A549 (cell line): ENCODE results near the gene SRGAP1. TPM values are rescaled to one million over a fixed set of nuclear protein-coding genes. Genes with fewer than 3 reads are reported as not detected.

ENCODE experiments used
- BCL3 ChIP-seq: fragments of >200 bp; sonication (Bioruptor Twin); formaldehyde crosslinking; IDR thresholded peaks from 3 replicates; pipeline ENCODE4 v1.6.1; 2016
- BHLHE40 ChIP-seq: IDR thresholded peaks from 2 replicates; pipeline ENCODE4 v1.6.1; 2012; ENCODE audit warnings: low read depth, low read length, inconsistent platforms
- CBX2 ChIP-seq: fragments of 200-600 bp; sonication (generic); IDR thresholded peaks from 2 replicates; pipeline ENCODE4 v1.6.1; 2016; ENCODE audit warnings: low read depth, mild to moderate bottlenecking, borderline replicate concordance
- CEBPB ChIP-seq, 2 experiments: fragments of >200 bp in 1 of 2; sonication (Bioruptor Twin) in 1 of 2; formaldehyde crosslinking in 1 of 2; IDR thresholded peaks; 2 replicates each; pipeline ENCODE4 v1.6.1; 2012 to 2016
- CHD4 ChIP-seq: fragments of 200-600 bp; sonication (generic); IDR thresholded peaks from 2 replicates; pipeline ENCODE4 v1.6.1; 2016; ENCODE audit warnings: antibody characterized with exemption, mild to moderate bottlenecking, borderline replicate concordance
- EP300 ChIP-seq, 2 experiments: fragments of >200 bp; sonication (Bioruptor Twin); formaldehyde crosslinking; IDR thresholded peaks; 2 replicates in 1 of 2; 3 replicates in 1 of 2; pipeline ENCODE4 v1.6.1; 2016 to 2017
- ESRRA ChIP-seq: fragments of 150-350 bp; IDR thresholded peaks from 2 replicates; pipeline ENCODE4 v1.6.1; 2014; ENCODE audit warnings: mild to moderate bottlenecking, low read length, borderline replicate concordance
- FOSL2 ChIP-seq, 2 experiments: fragments of 450-650 bp in 1 of 2; fragments of >200 bp in 1 of 2; sonication (Bioruptor Twin) in 1 of 2; formaldehyde crosslinking; IDR thresholded peaks; 2 replicates each; pipeline versions ENCODE4 v1.5.0 to v1.6.1; 2016 to 2020; ENCODE audit warnings: mild to moderate bottlenecking in 1 of 2, moderate library complexity in 1 of 2
- FOXS1 ChIP-seq: fragments of 250-450 bp; sonication (Bioruptor Pico); IDR thresholded peaks from 2 replicates; pipeline ENCODE4 v1.5.0; 2020; ENCODE audit warnings: mild to moderate bottlenecking, moderate library complexity
- GATA3 ChIP-seq: IDR thresholded peaks from 2 replicates; pipeline ENCODE4 v1.6.1; 2012; ENCODE audit warnings: borderline replicate concordance
- HDAC2 ChIP-seq: fragments of 200-600 bp; sonication (generic); IDR thresholded peaks from 2 replicates; pipeline ENCODE4 v1.6.1; 2016
- HEYL ChIP-seq: fragments of 250-450 bp; sonication (Bioruptor Pico); IDR thresholded peaks from 2 replicates; pipeline ENCODE4 v1.8.0; 2021; ENCODE audit warnings: mild to moderate bottlenecking, moderate library complexity
- HOXA7 ChIP-seq: fragments of 250-450 bp; sonication (Bioruptor Pico); IDR thresholded peaks from 2 replicates; pipeline ENCODE4 v1.5.0; 2020; ENCODE audit warnings: mild to moderate bottlenecking, moderate library complexity
- HOXB13 ChIP-seq: fragments of 250-450 bp; sonication (Bioruptor Pico); IDR thresholded peaks from 2 replicates; pipeline ENCODE4 v1.5.0; 2020; ENCODE audit warnings: low read depth, mild to moderate bottlenecking, moderate library complexity
- JUN ChIP-seq, 2 experiments: fragments of >200 bp; sonication (Bioruptor Twin); formaldehyde crosslinking; IDR thresholded peaks; 2 replicates in 1 of 2; 3 replicates in 1 of 2; pipeline ENCODE4 v1.6.1; 2016 to 2017
- KDM1A ChIP-seq: fragments of 200-600 bp; sonication (generic); IDR thresholded peaks from 2 replicates; pipeline ENCODE4 v1.6.1; 2016; ENCODE audit warnings: low read depth, mild to moderate bottlenecking
- KDM5A ChIP-seq: fragments of 200-600 bp; sonication (generic); IDR thresholded peaks from 2 replicates; pipeline ENCODE4 v1.6.1; 2016; ENCODE audit warnings: antibody characterized with exemption, mild to moderate bottlenecking
- MAFK ChIP-seq: fragments of 450-650 bp; IDR thresholded peaks from 2 replicates; pipeline ENCODE4 v1.6.1; 2014; ENCODE audit not compliant: partially characterized antibody
- MYC ChIP-seq: IDR thresholded peaks from 2 replicates; pipeline ENCODE4 v1.6.1; 2012; ENCODE audit warnings: mild to moderate bottlenecking, inconsistent platforms, low read length, improper control_type of control experiment, borderline replicate concordance
- NPAS2 ChIP-seq: fragments of 250-450 bp; sonication (Bioruptor Pico); IDR thresholded peaks from 2 replicates; pipeline ENCODE4 v1.8.0; 2022; ENCODE audit warnings: mild to moderate bottlenecking, moderate library complexity, borderline replicate concordance
- NR3C1 ChIP-seq: fragments of >200 bp; sonication (Bioruptor Twin); formaldehyde crosslinking; IDR thresholded peaks from 3 replicates; pipeline ENCODE4 v1.6.1; 2017
- RAD21 ChIP-seq, 2 experiments: fragments of >200 bp in 1 of 2; sonication (Bioruptor Twin) in 1 of 2; formaldehyde crosslinking in 1 of 2; IDR thresholded peaks in 1 of 2; conservative IDR thresholded peaks in 1 of 2; 2 replicates in 1 of 2; 3 replicates in 1 of 2; pipeline ENCODE4 v1.6.1; 2012 to 2018; ENCODE audit warnings: inconsistent platforms in 1 of 2
- RCOR1 ChIP-seq: fragments of 150-350 bp; IDR thresholded peaks from 2 replicates; pipeline ENCODE4 v1.6.1; 2014; ENCODE audit warnings: antibody characterized with exemption, low read length, low read depth
- RNF2 ChIP-seq: fragments of 200-600 bp; sonication (generic); IDR thresholded peaks from 2 replicates; pipeline ENCODE4 v1.6.1; 2016; ENCODE audit warnings: low read depth, mild to moderate bottlenecking, antibody characterized with exemption, moderate library complexity, borderline replicate concordance
- SREBF2 ChIP-seq: fragments of 450-650 bp; IDR thresholded peaks from 2 replicates; pipeline ENCODE4 v1.6.1; 2014; ENCODE audit warnings: mild to moderate bottlenecking, moderate library complexity
- TFCP2L1 ChIP-seq: fragments of 250-450 bp; sonication (Bioruptor Pico); IDR thresholded peaks from 2 replicates; pipeline ENCODE4 v1.5.0; 2021; ENCODE audit warnings: mild to moderate bottlenecking
- TP53 ChIP-seq: fragments of 250-450 bp; sonication (Bioruptor Pico); IDR thresholded peaks from 2 replicates; pipeline ENCODE4 v1.5.0; 2021; ENCODE audit warnings: mild to moderate bottlenecking, moderate library complexity
- polyA plus RNA-seq, 4 experiments: library from polyadenylated mRNA; depleted of rRNA in 3 of 4; stranded (reverse); fragments of >200 nt; fragmentation: RNase III in 1 of 4; extraction: RNeasy Plus Mini Kit Qiagen cat#74134 plus additional on column Dnase treatment in 1 of 4; gene quantifications; 2 replicates in 3 of 4; 3 replicates in 1 of 4; pipeline ENCODE4 v1.2.3, GENCODE V29; 2011 to 2017
- TF ChIP-seq, protein P1 (sequence below): fragments of 250-450 bp; sonication (Bioruptor Pico); IDR thresholded peaks from 2 replicates; pipeline ENCODE4 v1.5.0; 2021; ENCODE audit warnings: mild to moderate bottlenecking, moderate library complexity, borderline replicate concordance
- TF ChIP-seq, protein P2 (sequence below): fragments of 200-600 bp; sonication (generic); IDR thresholded peaks from 2 replicates; pipeline ENCODE4 v1.6.1; 2016; ENCODE audit warnings: antibody characterized with exemption, mild to moderate bottlenecking, moderate library complexity
- TF ChIP-seq, protein P3 (sequence below): IDR thresholded peaks from 2 replicates; pipeline ENCODE4 v1.6.1; 2012
- TF ChIP-seq, protein P4 (sequence below): IDR thresholded peaks from 2 replicates; pipeline ENCODE4 v1.6.1; 2012; ENCODE audit warnings: low read depth, borderline replicate concordance

SRGAP1 gene
- polyA plus RNA-seq, 2 of the 4 experiments (the other 2 are of a cell fraction) = 7.9 to 22.9 TPM

GRCh38 chr12:63900922-63901793 is 56.7 kb downstream of the SRGAP1 start (continued):
- TF ChIP-seq CEBPB (IDR thresholded peaks at IDR 0.05) = no peak
- TF ChIP-seq JUN (IDR thresholded peaks at IDR 0.05) = peak; percentile 27 to 42; a peak in 2 of 5 replicates
- no peak for TF ChIP-seq RCOR1
- TF ChIP-seq HEYL (CRISPR knock-in tag) = no peak
- no peak for TF ChIP-seq TFCP2L1 (CRISPR knock-in tag)
- TF ChIP-seq, protein P1, sequence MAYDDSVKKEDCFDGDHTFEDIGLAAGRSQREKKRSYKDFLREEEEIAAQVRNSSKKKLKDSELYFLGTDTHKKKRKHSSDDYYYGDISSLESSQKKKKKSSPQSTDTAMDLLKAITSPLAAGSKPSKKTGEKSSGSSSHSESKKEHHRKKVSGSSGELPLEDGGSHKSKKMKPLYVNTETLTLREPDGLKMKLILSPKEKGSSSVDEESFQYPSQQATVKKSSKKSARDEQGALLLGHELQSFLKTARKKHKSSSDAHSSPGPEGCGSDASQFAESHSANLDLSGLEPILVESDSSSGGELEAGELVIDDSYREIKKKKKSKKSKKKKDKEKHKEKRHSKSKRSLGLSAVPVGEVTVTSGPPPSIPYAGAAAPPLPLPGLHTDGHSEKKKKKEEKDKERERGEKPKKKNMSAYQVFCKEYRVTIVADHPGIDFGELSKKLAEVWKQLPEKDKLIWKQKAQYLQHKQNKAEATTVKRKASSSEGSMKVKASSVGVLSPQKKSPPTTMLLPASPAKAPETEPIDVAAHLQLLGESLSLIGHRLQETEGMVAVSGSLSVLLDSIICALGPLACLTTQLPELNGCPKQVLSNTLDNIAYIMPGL (CRISPR knock-in tag) = no peak
- peak in 1 of 2 experiments; percentile 31; a peak in 1 of 5 replicates for TF ChIP-seq EP300 (IDR thresholded peaks at IDR 0.05)
- TF ChIP-seq BHLHE40 = no peak
- no peak for TF ChIP-seq HDAC2
- TF ChIP-seq MAFK = no peak
- TF ChIP-seq HOXB13 (CRISPR knock-in tag) = no peak
- no peak for TF ChIP-seq ESRRA
- TF ChIP-seq HOXA7 = no peak
- TF ChIP-seq FOXS1 = no peak
- no peak for TF ChIP-seq KDM5A
- no peak for TF ChIP-seq TP53
- no peak for TF ChIP-seq SREBF2
- no peak; a peak in 1 of 5 replicates for TF ChIP-seq RAD21 (conservative IDR thresholded peaks at IDR 0.05 in 1 of 2, IDR thresholded peaks at IDR 0.05 in 1 of 2)
- TF ChIP-seq NPAS2 = no peak
- TF ChIP-seq, protein P2, sequence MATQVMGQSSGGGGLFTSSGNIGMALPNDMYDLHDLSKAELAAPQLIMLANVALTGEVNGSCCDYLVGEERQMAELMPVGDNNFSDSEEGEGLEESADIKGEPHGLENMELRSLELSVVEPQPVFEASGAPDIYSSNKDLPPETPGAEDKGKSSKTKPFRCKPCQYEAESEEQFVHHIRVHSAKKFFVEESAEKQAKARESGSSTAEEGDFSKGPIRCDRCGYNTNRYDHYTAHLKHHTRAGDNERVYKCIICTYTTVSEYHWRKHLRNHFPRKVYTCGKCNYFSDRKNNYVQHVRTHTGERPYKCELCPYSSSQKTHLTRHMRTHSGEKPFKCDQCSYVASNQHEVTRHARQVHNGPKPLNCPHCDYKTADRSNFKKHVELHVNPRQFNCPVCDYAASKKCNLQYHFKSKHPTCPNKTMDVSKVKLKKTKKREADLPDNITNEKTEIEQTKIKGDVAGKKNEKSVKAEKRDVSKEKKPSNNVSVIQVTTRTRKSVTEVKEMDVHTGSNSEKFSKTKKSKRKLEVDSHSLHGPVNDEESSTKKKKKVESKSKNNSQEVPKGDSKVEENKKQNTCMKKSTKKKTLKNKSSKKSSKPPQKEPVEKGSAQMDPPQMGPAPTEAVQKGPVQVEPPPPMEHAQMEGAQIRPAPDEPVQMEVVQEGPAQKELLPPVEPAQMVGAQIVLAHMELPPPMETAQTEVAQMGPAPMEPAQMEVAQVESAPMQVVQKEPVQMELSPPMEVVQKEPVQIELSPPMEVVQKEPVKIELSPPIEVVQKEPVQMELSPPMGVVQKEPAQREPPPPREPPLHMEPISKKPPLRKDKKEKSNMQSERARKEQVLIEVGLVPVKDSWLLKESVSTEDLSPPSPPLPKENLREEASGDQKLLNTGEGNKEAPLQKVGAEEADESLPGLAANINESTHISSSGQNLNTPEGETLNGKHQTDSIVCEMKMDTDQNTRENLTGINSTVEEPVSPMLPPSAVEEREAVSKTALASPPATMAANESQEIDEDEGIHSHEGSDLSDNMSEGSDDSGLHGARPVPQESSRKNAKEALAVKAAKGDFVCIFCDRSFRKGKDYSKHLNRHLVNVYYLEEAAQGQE = no peak
- peak; percentile 90 for TF ChIP-seq GATA3
- TF ChIP-seq RNF2 = no peak
- TF ChIP-seq BCL3 = no peak
- TF ChIP-seq FOSL2 (IDR thresholded peaks at IDR 0.05) = peak; percentile 57; the same call in 1 of the 2 replicates
- peak; percentile 89 for TF ChIP-seq FOSL2 (CRISPR knock-in tag; IDR thresholded peaks at IDR 0.05)
- no peak for TF ChIP-seq CHD4
- TF ChIP-seq, protein P3, sequence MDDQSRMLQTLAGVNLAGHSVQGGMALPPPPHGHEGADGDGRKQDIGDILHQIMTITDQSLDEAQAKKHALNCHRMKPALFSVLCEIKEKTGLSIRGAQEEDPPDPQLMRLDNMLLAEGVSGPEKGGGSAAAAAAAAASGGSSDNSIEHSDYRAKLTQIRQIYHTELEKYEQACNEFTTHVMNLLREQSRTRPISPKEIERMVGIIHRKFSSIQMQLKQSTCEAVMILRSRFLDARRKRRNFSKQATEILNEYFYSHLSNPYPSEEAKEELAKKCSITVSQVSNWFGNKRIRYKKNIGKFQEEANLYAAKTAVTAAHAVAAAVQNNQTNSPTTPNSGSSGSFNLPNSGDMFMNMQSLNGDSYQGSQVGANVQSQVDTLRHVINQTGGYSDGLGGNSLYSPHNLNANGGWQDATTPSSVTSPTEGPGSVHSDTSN = no peak
- TF ChIP-seq MYC = no peak
- TF ChIP-seq, protein P4, sequence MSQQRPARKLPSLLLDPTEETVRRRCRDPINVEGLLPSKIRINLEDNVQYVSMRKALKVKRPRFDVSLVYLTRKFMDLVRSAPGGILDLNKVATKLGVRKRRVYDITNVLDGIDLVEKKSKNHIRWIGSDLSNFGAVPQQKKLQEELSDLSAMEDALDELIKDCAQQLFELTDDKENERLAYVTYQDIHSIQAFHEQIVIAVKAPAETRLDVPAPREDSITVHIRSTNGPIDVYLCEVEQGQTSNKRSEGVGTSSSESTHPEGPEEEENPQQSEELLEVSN = no peak
- no peak for TF ChIP-seq KDM1A
- no peak for TF ChIP-seq NR3C1
- TF ChIP-seq CBX2 = no peak
